Measurements from ENCODE around the gene EXOC1. TPM values are rescaled to one million over a fixed set of nuclear protein-coding genes. Genes with fewer than 3 reads are reported as not detected.
"Not testable (repeated sequence)": the region's sequence is repeated elsewhere in the genome, so short reads cannot be mapped to it uniquely, and the experiment has no call there.

The EXOC1 gene
- total RNA-seq, 1 experiment from 2014 or later = 24.1 TPM

GRCh38 chr4:55932511-55932910 lies 79.1 kb downstream of the EXOC1 start:
- Histone ChIP-seq H3K36me3 (ENCODE audit: control insufficient read depth, insufficient read depth, low read length) (no peaks in the 10 kb centered on the region), H3K4me1 (ENCODE audit: control insufficient read depth, insufficient read depth, low read length) (no peaks in the 10 kb centered on the region), H3K4me3 (ENCODE audit: low read depth in 2 of 2, low read length in 2 of 2) (no peak overlapping the region), H3K27ac (ENCODE audit: low read length) (no peak overlapping the region), H3K27me3 (ENCODE audit: control insufficient read depth, insufficient read depth, low read length) (no peaks in the 10 kb centered on the region), H3K9me3 (ENCODE audit: control insufficient read depth, insufficient read depth, low read depth, low read length) (no peaks in the 10 kb centered on the region)
- in situ Hi-C loops (cut with HindIII; ENCODE audit: low pct_unique_long_range_greater_than_20kb, low sequenced_read_pairs) (no loop called here), intact Hi-C loops (cut with micrococcal nuclease; ENCODE audit: unreplicated experiment) (no loop called here)
- no peak for DNase-seq (ENCODE audit: low read depth, low spot score)
- no TSS peak for BruUV-seq (replicated peaks)
- no peak for TF ChIP-seq CTCF (IDR thresholded peaks at IDR 0.05)
- no peak for TF ChIP-seq SIN3A (IDR thresholded peaks at IDR 0.05; ENCODE audit: borderline replicate concordance, insufficient read depth, low read depth, low read length)
- TF ChIP-seq POLR2AphosphoS5 (IDR thresholded peaks at IDR 0.05; ENCODE audit: low read depth, low read length) = no peak
- TF ChIP-seq REST (IDR thresholded peaks at IDR 0.05; ENCODE audit: insufficient read depth in 1 of 2, low read depth in 2 of 2, low read length in 1 of 2) = no peak
- TF ChIP-seq TCF7L2 (IDR thresholded peaks at IDR 0.05; ENCODE audit: low read depth, low read length) = no peak
- CTCF ChIA-PET = no interaction called here
- ATAC-seq = no peak
- POLR2A ChIA-PET = no interaction called here

GRCh38 chr4:55933611-55934010 lies 80.2 kb downstream of the EXOC1 start:
- in situ Hi-C loops (cut with HindIII; ENCODE audit: low pct_unique_long_range_greater_than_20kb, low sequenced_read_pairs) = no loop called here
- CTCF ChIA-PET = no interaction called here
- no TSS peak for BruUV-seq (replicated peaks)
- TF ChIP-seq SIN3A (IDR thresholded peaks at IDR 0.05; ENCODE audit: borderline replicate concordance, insufficient read depth, low read depth, low read length) (no peak), REST (IDR thresholded peaks at IDR 0.05; ENCODE audit: insufficient read depth in 1 of 2, low read depth in 2 of 2, low read length in 1 of 2) (no peak), CTCF (IDR thresholded peaks at IDR 0.05) (no peak), TCF7L2 (IDR thresholded peaks at IDR 0.05; ENCODE audit: low read depth, low read length) (no peak), POLR2AphosphoS5 (IDR thresholded peaks at IDR 0.05; ENCODE audit: low read depth, low read length) (no peak)
- no peaks in the 10 kb centered on the region for H3K4me1 ChIP-seq (ENCODE audit: control insufficient read depth, insufficient read depth, low read length)
- no peak overlapping the region for H3K4me3 ChIP-seq (ENCODE audit: low read depth in 2 of 2, low read length in 2 of 2)
- H3K27ac ChIP-seq (ENCODE audit: low read length) = no peak overlapping the region
- no peak for DNase-seq (ENCODE audit: low read depth, low spot score)
- no peak for ATAC-seq
- H3K9me3 ChIP-seq (ENCODE audit: control insufficient read depth, insufficient read depth, low read depth, low read length) = no peaks in the 10 kb centered on the region
- POLR2A ChIA-PET = interaction anchor here (0.6 kb wide), 1 partner anchor 287 kb away, joined by 16 read pairs; no protein-coding TSS in a partner anchor
- no peaks in the 10 kb centered on the region for H3K27me3 ChIP-seq (ENCODE audit: control insufficient read depth, insufficient read depth, low read length)
- H3K36me3 ChIP-seq (ENCODE audit: control insufficient read depth, insufficient read depth, low read length) = no peaks in the 10 kb centered on the region
- intact Hi-C loops (cut with micrococcal nuclease; ENCODE audit: unreplicated experiment) = no loop called here

- DNase-seq (ENCODE audit: low read depth, low spot score); in situ Hi-C loops (cut with HindIII; ENCODE audit: low pct_unique_long_range_greater_than_20kb, low sequenced_read_pairs); POLR2A ChIA-PET; H3K9me3 ChIP-seq (ENCODE audit: control insufficient read depth, insufficient read depth, low read depth, low read length); ATAC-seq; H3K4me3 ChIP-seq (ENCODE audit: low read depth in 2 of 2, low read length in 2 of 2); H3K27ac ChIP-seq (ENCODE audit: low read length); CTCF ChIA-PET; H3K4me1 ChIP-seq (ENCODE audit: control insufficient read depth, insufficient read depth, low read length); H3K36me3 ChIP-seq (ENCODE audit: control insufficient read depth, insufficient read depth, low read length); H3K27me3 ChIP-seq (ENCODE audit: control insufficient read depth, insufficient read depth, low read length); BruUV-seq (replicated peaks); intact Hi-C loops (cut with micrococcal nuclease; ENCODE audit: unreplicated experiment): not testable (repeated sequence)
These were observed 82.5 kb downstream of the EXOC1 start for GRCh38 chr4:55935907-55936306.
